Right lung (tissue), 10 donors: ENCODE results near the gene PAAF1. TPM values are rescaled to one million over a fixed set of nuclear protein-coding genes. Genes with fewer than 3 reads are reported as not detected.

Source experiments
- DNase-seq, 2 donors: peaks; one replicate each; pipeline ENCODE4 v3.0.0-alpha.2; 2013
- long read RNA-seq, 8 donors: transcript quantifications; one replicate each; lab custom pipeline, GENCODE V29; 2026
- polyA plus RNA-seq, 5 donors: library from polyadenylated mRNA; unstranded; fragments of 120-200 nt; gene quantifications; one replicate each; pipeline versions ENCODE4 v1.2.1 to v1.2.3, GENCODE V29; 2013; ENCODE audit warnings: inconsistent platforms in 1 of 5, low replicate concordance in 1 of 5; ENCODE audit not compliant: insufficient read length in 5 of 5, insufficient read depth in 1 of 5

The PAAF1 gene, protein sequence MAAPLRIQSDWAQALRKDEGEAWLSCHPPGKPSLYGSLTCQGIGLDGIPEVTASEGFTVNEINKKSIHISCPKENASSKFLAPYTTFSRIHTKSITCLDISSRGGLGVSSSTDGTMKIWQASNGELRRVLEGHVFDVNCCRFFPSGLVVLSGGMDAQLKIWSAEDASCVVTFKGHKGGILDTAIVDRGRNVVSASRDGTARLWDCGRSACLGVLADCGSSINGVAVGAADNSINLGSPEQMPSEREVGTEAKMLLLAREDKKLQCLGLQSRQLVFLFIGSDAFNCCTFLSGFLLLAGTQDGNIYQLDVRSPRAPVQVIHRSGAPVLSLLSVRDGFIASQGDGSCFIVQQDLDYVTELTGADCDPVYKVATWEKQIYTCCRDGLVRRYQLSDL
- polyA plus RNA-seq: 10 to 100 TPM; 32.5 to 43.0 (median 35.1) TPM
- long read RNA-seq, donor 1, full-length matches to known transcripts: 11 of 19 reads
- long read RNA-seq, donor 1, partial matches to known transcripts: 8 of 19 reads
- long read RNA-seq, donor 1, other reads (novel, unspliced or antisense): 0 of 19 reads
- long read RNA-seq, donor 2, full-length matches to known transcripts: 2 of 14 reads
- long read RNA-seq, donor 2, partial matches to known transcripts: 12 of 14 reads
- long read RNA-seq, donor 2, other reads (novel, unspliced or antisense): 0 of 14 reads
- long read RNA-seq, donor 3, full-length matches to known transcripts: 3 of 3 reads
- long read RNA-seq, donor 3, partial matches to known transcripts: 0 of 3 reads
- long read RNA-seq, donor 3, other reads (novel, unspliced or antisense): 0 of 3 reads
- long read RNA-seq, donor 4, full-length matches to known transcripts: 9 of 90 reads
- long read RNA-seq, donor 4, partial matches to known transcripts: 81 of 90 reads
- long read RNA-seq, donor 4, other reads (novel, unspliced or antisense): 0 of 90 reads
- long read RNA-seq, donor 5, full-length matches to known transcripts: 6 of 18 reads
- long read RNA-seq, donor 5, partial matches to known transcripts: 12 of 18 reads
- long read RNA-seq, donor 5, other reads (novel, unspliced or antisense): 0 of 18 reads
- long read RNA-seq, donor 6, full-length matches to known transcripts: 12 of 139 reads
- long read RNA-seq, donor 6, partial matches to known transcripts: 127 of 139 reads
- long read RNA-seq, donor 6, other reads (novel, unspliced or antisense): 0 of 139 reads
- long read RNA-seq, donor 7, full-length matches to known transcripts: 8 of 28 reads
- long read RNA-seq, donor 7, partial matches to known transcripts: 20 of 28 reads
- long read RNA-seq, donor 7, other reads (novel, unspliced or antisense): 0 of 28 reads
- long read RNA-seq, donor 8, full-length matches to known transcripts: 5 of 5 reads
- long read RNA-seq, donor 8, partial matches to known transcripts: 0 of 5 reads
- long read RNA-seq, donor 8, other reads (novel, unspliced or antisense): 0 of 5 reads

DNA sequence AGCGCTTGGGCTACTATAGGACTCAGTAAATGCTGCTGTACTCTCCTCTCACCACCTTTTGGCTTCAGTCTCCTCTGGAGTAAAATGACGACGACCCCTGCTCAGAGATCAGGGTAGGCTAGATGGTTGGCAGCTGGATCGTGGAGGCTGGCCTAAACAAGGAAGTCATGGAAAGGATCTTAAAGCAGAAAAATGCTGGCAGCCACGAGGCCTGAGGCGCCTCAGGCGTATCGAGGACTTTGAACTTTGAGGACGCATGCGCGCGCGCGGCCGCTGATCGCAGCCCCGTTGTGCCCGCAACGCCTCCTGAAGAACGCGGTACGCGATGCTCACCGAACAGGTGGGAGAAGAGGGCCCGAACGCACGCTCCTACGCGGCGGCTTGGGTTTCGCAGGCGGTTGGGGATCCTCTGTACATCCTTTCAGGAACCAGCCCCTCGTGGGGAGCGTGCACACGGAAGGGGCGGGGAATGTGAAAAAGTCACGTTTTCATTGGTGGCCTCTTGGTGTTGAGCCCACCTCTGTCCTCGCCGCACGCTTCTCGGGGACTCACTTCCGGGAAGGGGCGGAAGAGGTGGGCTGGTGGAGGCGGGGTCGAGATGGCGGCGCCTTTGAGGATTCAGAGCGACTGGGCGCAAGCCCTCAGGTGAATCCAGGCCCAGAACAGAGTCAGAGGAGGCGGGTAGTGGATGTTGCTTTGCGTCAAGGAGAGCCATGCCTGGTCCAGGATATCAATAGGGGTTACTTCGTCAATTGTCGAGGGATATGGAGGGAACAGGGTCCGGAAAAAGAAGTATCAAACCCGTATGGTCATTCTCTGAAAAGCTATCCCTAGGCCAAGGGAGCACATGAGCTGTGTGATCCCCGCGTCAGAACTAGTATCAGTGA lies at the start of gene PAAF1, which contains the start of gene COA4:
Gene PAAF1, plus strand, starts transcription at position 576 of the 887 bp plus-strand sequence. Its CDS starts 23 bp downstream, at position 599.
Gene COA4, minus strand, starts transcription at position 423 of the 887 bp plus-strand sequence. CDS start 3,468 bp downstream, outside the sequence.
- peak; percentile 95 to 96 for DNase-seq

DNA sequence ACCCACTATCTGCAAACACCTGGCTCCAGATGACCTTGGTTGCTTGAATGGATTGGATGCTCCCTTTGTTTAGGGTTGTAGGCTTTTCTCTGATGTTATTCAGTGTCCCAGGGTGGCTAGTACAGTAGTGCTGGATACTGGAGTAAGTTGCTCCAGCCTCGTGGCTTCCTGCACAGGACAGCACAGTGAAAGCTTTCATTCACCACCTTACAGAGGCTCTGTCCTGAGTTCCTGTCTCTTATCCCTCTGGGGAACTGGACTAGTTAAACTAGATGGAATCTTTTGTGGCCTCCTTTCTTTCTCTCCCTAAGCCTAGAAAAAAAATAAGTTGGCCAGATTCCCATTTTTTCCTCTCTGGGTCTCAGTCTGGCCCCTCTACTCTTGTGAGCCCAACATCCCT lies 46.5 kb upstream of the PAAF1 start:
- no peak for DNase-seq

DNA sequence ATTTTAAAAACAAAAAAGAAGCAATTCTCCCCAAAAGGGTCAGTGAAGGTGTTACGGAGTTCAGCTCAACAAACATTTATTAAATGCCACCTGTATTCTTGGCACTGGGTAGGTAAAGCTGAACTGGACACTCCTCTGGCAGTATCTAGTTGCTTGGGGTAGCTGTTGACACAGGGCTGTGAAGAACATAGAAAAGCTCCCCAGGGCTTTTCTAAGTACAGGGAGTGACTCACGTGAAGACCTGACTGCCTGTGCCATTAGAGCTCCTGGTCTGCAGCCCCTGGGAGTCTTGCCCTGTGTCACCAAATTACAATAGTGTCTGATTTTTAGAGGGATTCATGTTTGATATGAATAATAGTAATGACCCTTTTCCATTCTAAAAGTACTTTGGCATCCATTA lies 43.7 kb upstream of the PAAF1 start:
- DNase-seq: no peak

DNA sequence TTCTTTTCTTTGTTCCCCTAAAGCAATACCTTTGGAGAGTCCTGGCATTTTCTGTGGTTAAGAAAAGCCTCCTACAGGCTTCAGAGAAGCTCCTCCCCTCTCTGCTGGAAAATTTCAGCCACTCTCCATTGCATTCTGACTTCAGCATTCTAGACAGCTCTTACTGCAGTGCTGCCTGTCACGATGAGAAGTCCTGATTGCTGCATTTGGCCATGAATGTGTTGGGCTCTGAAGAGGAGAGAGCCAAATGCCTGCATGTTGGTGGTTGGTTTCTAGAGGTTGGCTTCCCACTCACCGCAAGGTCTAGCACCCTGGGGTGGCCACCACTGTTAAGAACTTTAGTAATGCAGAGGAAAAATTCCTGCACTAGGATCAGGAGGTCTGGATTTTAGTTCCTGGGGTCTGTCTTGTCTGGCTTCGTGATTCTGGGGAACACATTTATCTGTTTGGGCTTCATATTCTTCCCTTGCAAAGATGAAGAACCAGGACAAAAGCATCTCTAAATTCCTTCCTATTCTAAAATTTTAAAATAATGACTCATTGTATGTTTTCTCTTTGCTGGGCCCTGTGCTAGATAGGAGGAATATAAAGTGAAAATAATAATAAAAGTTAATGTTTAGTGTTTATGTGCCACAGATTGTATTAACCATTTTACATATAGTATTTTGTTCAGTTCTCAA lies 38.2 kb upstream of the PAAF1 start:
- no peak for DNase-seq

DNA sequence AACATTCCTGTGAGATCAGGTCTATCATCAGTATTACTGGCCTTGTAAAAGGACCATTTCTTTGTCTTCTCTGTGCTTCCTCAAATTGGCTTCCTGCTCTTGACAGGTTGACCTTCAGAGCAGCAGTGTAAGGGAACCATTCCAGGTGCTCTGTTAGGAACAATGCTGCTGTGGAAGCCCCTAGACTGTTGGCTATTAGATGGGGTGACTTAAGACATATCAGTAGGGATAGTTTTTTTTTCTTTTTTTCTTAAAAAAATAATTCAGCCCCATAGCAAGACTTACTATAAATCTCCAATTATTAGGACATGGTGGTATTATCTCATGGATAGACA lies 37.7 kb upstream of the PAAF1 start:
- DNase-seq: no peak

DNA sequence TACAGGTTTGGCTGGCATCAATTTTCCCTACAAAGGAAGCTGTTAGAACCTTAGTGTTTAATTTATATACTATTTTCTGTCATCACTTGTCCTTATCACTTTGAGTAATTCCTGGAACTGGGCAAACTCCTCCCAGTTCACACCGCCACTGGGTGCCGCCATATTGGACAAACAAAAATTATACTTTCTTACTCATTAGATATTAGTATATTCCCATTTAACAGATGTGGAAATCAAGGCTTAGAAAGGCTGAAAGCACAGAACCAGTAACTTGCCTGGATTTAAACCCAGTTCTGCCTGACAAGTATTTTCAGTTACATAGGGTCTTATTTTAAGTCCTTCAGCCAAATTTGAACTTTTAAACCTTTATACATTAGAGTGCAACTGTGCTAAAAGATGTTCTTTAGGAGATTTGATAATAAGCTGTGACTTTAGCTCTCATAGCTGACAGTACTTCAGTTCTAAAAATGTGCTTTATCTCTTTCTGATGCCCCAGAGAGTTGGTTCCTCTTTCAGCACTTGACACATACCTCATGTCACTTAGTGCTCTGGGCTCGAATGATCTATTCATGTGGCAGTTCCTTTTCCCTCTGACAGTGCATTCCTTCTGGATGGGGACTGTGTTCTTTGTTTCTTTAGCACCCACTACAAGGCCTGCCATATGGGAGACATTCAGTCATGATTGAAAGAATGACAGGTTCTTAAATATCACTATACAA lies 25.6 kb upstream of the PAAF1 start:
- no peak for DNase-seq

DNA sequence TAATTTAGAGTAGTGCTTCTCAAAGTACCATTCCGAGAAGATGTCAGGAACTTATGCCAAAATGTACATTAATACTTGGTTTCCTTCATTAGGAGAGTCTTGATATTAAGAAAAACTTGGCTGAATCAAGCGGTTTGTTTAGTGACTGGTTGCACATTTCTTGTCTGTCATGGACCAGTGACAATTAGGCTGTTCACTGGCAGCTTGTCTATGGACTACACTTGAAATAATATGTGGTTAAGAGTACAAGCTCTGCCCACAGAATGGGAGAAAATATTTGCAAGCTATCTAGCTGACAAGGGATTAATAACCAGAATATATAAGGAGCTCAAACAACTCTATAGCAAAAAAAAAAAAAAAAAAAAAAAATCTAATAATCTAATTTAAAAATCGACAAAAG lies 24.8 kb upstream of the PAAF1 start:
- no peak for DNase-seq

DNA sequence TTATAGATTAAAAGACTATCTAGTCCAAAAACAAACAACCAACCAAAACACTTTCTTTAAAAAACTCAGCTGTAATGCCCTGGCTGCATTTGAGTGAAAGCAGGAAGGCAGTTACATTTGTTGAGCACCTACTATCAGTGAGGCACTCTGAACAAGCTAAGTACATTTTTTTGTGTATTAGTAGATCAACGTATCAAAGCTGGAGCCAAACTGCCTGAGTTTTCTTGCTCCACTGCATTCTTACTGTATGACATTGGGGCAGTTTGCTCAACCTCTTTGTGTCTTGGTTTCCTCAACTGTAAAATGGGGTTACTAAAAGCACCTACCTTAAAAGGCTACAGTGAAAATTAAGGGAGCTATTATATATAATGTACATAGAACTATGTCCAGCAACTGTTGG lies 22.1 kb upstream of the PAAF1 start:
- no peak for DNase-seq

DNA sequence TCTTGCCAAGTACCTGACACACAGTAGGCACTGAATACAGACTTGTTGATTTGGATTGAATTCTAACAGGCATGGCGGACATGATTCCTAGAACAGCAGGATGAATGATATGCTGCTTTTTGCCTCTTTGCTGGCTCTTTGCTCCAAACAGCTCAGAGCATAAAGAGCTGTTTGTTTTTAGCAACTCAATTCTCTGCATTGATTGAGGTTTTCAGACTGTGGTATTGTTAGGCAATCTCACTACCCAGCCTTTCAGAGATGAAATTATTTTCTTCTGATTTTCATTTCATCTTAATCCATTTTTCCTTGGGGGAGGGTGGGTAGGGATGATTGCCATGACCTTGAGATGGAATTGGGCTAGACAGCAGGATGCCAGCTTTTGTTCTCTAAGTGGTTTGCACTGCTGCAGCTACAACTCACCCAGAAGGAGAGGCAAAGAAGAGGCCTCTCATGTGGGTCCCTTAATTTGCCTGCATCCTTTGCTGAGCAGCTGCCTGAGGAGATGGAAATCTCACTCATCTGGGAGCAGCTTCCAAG lies 20.7 kb upstream of the PAAF1 start:
- DNase-seq: no peak

DNA sequence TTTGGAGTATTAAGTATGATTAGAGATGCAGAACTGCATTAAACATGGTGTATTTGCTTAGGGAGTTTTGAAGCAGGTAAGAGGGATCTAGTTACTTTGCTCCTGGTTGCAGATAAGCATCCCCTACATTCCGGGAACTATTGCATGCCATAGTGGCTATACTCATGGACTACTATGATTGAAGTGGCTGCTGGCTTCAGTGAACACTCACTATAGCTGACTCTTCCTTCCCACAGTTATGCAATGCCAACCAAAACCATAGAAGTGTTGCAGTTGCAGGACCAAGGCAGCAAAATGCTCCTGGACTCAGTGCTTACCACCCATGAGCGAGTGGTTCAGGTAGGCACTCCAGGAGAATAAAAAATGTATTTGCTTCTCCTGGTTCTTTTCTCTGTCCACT lies 17.1 kb upstream of the PAAF1 start:
- no peak for DNase-seq

DNA sequence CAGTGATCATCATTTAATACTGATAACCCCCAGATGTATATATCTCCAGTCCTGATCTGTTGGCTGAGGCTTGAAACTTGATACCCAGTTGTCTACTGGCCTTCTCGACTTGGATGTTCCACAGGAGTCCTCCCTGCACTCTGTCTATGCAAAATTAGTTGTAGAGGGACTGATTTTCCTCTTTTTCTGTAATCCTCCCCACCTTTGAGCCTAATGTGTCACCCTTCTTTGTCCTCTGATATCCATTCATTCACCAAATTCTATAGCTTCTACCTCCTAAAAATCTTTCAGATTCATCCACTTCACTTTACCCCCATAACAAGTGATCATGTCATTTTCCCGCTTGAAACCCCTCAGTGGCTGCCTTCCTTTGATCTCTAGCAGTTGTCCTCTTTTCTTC lies 16.6 kb upstream of the PAAF1 start:
- DNase-seq: no peak

DNA sequence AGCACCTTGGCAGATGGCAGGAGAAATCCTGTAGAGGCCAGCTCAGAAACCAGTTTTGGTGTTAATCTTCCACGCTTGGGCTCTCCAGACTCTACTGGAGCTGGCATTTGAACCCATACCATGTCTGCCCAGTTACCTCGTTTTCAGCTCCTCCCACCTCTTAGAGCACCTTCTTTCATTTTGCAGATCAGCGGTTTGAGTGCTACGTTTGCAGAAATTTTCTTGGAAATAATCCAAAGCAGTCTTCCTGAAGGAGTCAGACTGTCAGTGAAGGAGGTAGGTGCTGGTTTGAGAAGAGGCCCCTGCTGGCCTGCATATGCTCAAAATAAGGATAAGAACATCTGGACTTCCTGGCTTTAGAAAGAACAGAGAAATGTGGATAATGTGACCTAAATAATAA lies 13.8 kb upstream of the PAAF1 start:
- no peak for DNase-seq

DNA sequence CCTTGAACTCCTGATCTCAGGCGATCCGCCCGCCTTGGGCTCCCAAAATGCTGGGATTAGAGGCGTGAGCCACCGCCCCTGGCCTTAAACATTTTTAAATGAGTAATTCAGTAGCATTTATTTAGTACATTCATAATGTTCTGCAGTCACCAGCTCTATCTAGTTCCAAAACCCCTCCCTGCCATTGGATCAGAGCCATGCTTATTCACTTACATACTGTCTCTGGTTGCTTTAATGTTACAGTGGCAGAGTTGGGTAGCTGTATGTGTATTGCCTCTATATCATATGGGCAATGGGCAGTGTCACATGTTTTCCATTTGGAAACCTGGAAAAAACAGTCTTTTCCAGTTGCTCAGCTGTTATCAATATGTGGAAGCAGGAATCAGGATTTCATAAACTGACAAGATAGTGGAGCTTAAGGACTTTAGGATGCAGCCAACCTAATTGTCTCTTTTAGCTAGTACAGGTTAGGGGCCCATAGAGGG lies 10.7 kb upstream of the PAAF1 start:
- DNase-seq: no peak

DNA sequence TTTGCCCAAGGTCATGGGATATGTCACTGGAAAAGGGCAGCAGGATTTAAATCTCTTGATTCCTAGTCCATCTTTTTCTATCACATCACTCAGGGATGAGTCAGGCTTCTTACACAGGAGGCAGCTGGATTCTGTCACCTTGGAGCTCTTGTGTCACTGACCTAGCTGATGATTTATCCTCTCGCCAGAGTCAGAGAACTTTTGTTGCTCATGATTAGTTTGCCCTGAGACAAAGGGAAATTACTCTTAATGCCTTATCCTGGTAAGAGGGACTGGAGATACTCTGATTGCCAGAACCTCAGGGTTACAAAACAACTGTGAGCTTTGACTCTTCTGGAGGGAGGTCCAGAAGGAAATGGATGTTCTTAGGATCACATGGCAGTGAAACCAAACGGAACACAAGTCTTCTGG lies 10.2 kb upstream of the PAAF1 start:
- no peak for DNase-seq

DNA sequence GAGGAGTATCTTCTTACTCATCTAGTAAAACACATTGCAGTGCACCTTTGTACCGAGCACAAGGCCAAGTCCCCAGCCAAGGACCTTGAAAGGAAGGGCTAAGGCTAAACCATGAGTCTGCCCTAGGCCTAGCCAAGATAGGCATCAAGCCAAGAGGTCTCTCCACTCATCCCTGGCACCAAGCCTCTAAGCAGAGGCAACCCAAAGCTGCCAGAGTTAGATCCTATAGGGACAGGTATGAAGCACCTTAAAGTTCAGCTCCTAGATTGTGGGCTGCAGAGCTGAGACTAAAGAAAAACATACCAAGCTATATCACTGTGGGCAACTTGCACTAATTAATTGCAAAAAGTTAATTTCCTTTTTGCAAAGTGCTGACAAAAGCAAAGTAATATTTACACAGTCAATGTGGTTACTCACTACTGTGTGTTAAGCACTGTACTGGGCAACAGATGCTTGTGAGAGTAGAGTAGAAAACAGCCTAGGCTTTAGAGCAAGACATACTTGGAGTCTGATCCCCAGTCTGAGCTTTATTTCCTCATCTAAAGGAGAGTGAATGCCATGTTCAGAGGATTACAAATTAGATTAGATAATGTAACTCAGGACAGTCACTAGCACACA lies 7.4 kb upstream of the PAAF1 start:
- DNase-seq: no peak

DNA sequence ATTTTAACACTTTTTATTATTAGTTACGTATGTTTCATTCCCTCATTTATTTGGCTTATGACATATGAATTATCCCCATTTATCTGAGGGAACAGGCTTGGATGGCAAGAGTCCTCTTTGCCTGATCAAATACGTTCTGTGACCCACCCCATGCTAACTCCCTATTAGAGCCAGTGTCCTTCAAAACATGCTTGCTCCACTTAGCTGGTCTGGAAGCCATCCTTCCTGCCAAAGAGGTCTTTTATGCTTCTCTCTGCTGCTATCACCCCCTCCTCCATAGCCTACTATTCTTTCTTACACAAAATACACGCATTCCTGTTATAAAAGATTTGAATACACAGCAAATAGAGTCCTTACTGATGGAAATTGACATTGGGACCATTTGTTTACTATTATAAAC lies 6.5 kb upstream of the PAAF1 start:
- no peak for DNase-seq

DNA sequence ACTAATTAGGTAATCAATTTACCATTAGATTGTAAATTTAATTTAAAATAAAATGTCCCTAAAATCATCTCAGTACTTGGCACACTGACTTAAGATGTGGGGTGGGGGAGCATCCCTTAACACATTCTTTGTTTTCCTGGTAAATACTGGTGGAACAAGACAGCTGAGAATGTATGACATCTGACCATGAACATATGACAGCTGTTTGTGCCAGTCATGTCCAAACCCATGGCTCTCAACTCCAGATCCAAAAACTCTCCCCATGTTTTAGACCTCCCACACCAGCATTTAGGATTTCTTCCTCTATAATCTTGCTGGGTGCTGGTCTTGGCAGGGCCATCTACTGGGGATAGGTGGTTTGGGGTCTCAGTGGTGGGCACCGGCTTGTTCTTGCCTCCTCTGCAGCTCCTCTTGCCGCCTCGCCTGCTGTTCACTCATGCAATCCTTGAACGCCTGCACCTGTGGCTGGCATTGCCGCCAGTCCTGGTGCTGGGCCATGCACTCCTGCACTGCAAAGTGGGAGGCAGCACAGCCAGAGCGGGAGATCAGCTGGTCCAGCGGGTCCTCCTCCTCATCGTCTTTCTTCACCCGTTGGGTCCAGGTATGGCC lies 3.9 kb upstream of the PAAF1 start:
- DNase-seq: no peak

DNA sequence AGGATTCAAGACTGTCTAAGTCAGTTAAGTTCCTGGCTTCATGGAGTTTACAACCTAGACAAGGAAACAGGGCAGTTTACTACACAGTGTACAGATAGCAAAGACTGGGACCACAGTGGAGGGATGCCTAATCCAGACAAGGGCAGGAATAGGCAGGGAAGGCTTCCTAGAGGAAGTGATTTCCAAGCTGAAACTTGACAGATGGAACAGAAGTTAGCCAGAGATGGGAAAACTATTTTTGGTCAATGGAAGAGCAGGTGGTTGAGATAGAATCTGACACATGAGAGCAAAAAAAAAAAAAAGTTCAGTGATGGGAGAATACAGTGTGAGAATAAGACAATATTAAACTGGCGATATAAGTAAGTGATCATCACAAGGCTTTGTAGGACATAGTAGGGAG lies 1.4 kb upstream of the PAAF1 start:
- no peak for DNase-seq
